Pancreas (tissue), 10 donors: ENCODE data around the gene DLX4. TPM values are rescaled to one million over a fixed set of nuclear protein-coding genes. Genes with fewer than 3 reads are reported as not detected.

Experiments used
- ATAC-seq, 4 donors: fragments of 200-7000 bp; cut with Tn5 transposase; one replicate each; pipeline versions ENCODE4 v1.8.0 to v1.9.1; 2020; ENCODE audit warnings: mild to moderate bottlenecking in 4 of 4, moderate library complexity in 4 of 4
- DNase-seq, 6 donors: peaks; one replicate each; pipeline ENCODE4 v3.0.0-alpha.2; 2020
- FAIRE-seq: peaks from 2 replicates; lab custom pipeline; 2012; peaks lifted over from hg19 to GRCh38; lab: Jason Lieb, UNC
- H3K27ac ChIP-seq, 4 donors: fragments of 200-600 bp; sonication (generic); 1 replicate in 3 of 4; 2 replicates in 1 of 4; pipeline versions ENCODE4 v1.5.0 to v1.8.0; 2020
- H3K27me3 ChIP-seq, 4 donors: fragments of 200-600 bp; one replicate each; pipeline ENCODE4 v1.8.0; 2021
- H3K36me3 ChIP-seq, 3 donors: fragments of 200-600 bp; sonication (generic) in 1 of 3; one replicate each; pipeline versions ENCODE4 v1.5.0 to v1.8.0; 2020 to 2021
- H3K4me1 ChIP-seq, 3 donors: fragments of 200-600 bp; one replicate each; pipeline ENCODE4 v1.8.0; 2021
- H3K4me3 ChIP-seq, 4 donors: fragments of 200-600 bp; sonication (generic) in 2 of 4; one replicate each; pipeline versions ENCODE4 v1.5.0 to v1.8.0; 2020 to 2021
- H3K9me3 ChIP-seq, 4 donors: fragments of 200-600 bp; one replicate each; pipeline ENCODE4 v1.8.0; 2021
- WGBS, 2 donors: extraction: QIAGEN DNeasy Blood & Tissue Kit; methylation state at CpG; one replicate each; pipeline ENCODE4 v1.1.7; 2013; 5-methylcytosine and 5-hydroxymethylcytosine counted together
- intact Hi-C, 3 donors: fragments of 100-400 bp; cut with DNase I; formaldehyde crosslinking; loops; one replicate each; pipeline versions ENCODE4 v1.11.1 to v1.14.2; 2022
- polyA plus RNA-seq, 2 donors: library from polyadenylated mRNA; stranded (reverse); fragments of 200-250 nt; gene quantifications; one replicate each; pipeline ENCODE4 v1.2.3, GENCODE V29; 2013
- total RNA-seq, 6 donors: library from RNA; stranded (reverse); fragmentation: NEBNext Ultra II Directional in 4 of 6; extraction: Animal tissue kit (Norgen Biotek cat#: 25700) in 4 of 6; gene quantifications; one replicate each; pipeline versions ENCODE4 v1.2.1 to v1.2.4, GENCODE V29; 2021 to 2023
- TF ChIP-seq, protein P1 (sequence below), 4 donors: fragments of 200-600 bp; sonication (generic) in 3 of 4; IDR thresholded peaks; one replicate each; pipeline versions ENCODE4 v1.5.0 to v1.8.0; 2021; ENCODE audit warnings: antibody characterized with exemption in 4 of 4
- donor health status: healthy with polysubstance abuse.
- donor health status: DM: no; HTN: no; CAD: no; lungs with moderate emphysema.
- donor health status: DM: no; HTN: no; CAD: no.
- donor health status: control.
- donor health status: control.
- donor health status: Bipolar disorder and iron deficiency.
- donor health status: DM: yes; HTN: yes; CAD: no.
- donor health status: DM: no; HTN: no; CAD: no.
- donor health status: DM: no; HTN: no; CAD: no.
- donor health status: DM: yes; HTN: yes; CAD: no.

The DLX4 gene
- total and polyA plus RNA-seq, 8 donors = 0.16 to 0.30 (median 0.23) TPM; not detected in 3

DNA sequence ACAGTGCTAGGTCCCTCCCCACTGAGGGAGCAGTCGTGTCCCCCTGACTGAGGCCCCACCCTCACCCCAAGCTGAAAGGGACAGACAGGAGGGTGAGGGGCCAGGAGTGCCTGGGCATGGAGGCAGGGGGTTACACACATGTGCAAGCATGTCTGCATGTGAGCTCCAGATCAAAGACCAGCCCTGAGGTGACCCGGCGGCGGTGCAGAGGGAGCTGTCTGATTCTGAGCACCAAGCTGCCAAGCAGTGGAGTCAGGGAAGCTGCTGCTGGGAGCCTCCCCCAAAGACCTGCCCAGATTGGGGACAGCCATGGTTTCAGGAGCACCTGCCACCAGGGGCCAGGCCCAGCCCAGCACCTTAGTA, 20.5 kb downstream of the DLX4 start:
- no peak overlapping the region for H3K4me3 ChIP-seq
- H3K4me1 ChIP-seq = no peaks in the 10 kb centered on the region
- DNase-seq (peak in 1 of 6 donors; percentile 37), FAIRE-seq (no peak), ATAC-seq (no peak)
- WGBS, 2 donors = 74 to 82% methylated on average over 4 of the region's 4 CpGs
- H3K36me3 ChIP-seq = no peaks in the 10 kb centered on the region
- TF ChIP-seq, protein P1, sequence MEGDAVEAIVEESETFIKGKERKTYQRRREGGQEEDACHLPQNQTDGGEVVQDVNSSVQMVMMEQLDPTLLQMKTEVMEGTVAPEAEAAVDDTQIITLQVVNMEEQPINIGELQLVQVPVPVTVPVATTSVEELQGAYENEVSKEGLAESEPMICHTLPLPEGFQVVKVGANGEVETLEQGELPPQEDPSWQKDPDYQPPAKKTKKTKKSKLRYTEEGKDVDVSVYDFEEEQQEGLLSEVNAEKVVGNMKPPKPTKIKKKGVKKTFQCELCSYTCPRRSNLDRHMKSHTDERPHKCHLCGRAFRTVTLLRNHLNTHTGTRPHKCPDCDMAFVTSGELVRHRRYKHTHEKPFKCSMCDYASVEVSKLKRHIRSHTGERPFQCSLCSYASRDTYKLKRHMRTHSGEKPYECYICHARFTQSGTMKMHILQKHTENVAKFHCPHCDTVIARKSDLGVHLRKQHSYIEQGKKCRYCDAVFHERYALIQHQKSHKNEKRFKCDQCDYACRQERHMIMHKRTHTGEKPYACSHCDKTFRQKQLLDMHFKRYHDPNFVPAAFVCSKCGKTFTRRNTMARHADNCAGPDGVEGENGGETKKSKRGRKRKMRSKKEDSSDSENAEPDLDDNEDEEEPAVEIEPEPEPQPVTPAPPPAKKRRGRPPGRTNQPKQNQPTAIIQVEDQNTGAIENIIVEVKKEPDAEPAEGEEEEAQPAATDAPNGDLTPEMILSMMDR (IDR thresholded peaks at IDR 0.05) = no peak
- H3K27me3 ChIP-seq = peaks cover 0 to 3% (median 0%) of the 10 kb centered on the region in 4 donors
- H3K27ac ChIP-seq = no peak overlapping the region
- H3K9me3 ChIP-seq = no peaks in the 10 kb centered on the region
- intact Hi-C loops = no loop called here

DNA sequence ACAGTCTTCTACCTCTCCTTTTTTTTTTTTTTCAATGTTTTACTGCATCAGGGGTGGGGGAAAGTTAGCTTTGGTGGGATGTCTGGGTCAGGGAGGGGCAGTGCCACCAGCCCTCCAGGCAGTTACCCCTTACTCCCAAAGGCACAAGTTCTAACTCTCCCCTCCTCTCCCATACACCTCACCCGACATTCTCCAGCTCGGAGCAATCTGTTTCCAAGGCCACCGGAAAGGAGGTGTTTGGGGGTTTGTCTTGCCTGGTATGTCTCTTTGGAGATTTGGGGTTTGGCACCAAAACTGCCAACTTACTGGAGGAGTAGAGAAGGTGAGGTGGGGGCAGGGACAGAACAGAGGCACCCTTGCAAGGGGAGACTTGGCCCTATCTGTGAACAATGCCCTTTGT, 21.3 kb downstream of the DLX4 start:
- H3K4me1 ChIP-seq = peaks cover 0 to 2% (median 0%) of the 10 kb centered on the region in 3 donors
- intact Hi-C loops = no loop called here
- ATAC-seq (no peak), DNase-seq (no peak), FAIRE-seq (no peak)
- no peak overlapping the region for H3K4me3 ChIP-seq
- H3K36me3 ChIP-seq = no peaks in the 10 kb centered on the region
- no peak overlapping the region for H3K27ac ChIP-seq
- TF ChIP-seq, protein P1 (IDR thresholded peaks at IDR 0.05) = no peak
- 42 to 52% methylated on average over 3 of the region's 3 CpGs for WGBS, 2 donors
- H3K27me3 ChIP-seq = peaks cover 0 to 8% (median 0%) of the 10 kb centered on the region in 4 donors
- no peaks in the 10 kb centered on the region for H3K9me3 ChIP-seq

DNA sequence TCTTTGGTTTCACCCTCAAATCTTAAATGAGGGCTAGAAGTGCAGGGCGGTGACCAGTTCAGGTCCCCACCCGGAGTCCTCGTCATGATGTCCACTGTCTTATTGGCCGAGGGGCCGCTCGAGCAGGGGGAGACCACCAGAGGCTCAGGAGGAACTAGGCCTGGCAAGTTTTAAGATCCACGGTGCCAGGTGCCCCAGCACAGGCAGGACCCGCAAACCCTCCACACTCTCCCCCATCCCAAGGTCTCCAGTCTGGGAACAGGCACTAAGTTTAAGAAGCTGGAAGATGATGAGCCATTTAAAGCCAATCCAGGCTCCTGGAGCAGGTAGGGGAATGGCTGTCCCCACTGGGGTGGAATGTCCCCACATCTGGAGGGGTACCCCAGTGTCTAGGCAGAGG, 21.9 kb downstream of the DLX4 start:
- TF ChIP-seq, protein P1 (IDR thresholded peaks at IDR 0.05) = no peak

DNA sequence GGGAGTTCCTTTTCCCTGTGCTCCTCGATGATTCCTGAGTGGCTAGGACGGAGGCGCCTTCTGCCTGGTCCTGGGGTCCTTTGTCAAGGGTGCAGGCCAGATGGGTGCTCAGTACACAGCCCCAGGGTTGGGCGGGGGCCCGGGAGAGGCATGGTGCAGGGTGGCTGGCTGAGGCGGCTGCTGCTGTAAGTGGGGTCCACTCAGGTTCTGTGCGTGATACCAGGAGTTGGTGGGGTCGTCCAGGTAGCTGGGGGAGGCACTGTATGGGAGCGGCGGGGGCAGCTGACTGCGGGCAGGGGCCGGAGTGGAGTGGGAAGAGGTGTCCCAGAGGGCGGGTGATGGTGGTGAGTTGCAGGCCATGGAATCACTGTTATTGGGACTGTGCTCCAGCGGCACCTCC, 22.4 kb downstream of the DLX4 start:
- no peak for FAIRE-seq
- H3K9me3 ChIP-seq = no peaks in the 10 kb centered on the region
- peaks cover 0 to 2% (median 0%) of the 10 kb centered on the region in 3 donors for H3K4me1 ChIP-seq
- no peak for ATAC-seq
- no peak overlapping the region for H3K4me3 ChIP-seq
- intact Hi-C loops = no loop called here
- TF ChIP-seq, protein P1 (IDR thresholded peaks at IDR 0.05) = no peak
- whole genome bisulfite sequencing, 2 donors = 78 to 89% methylated on average over 14 of the region's 14 CpGs
- H3K27ac ChIP-seq = no peak overlapping the region
- peaks cover 0 to 8% (median 1%) of the 10 kb centered on the region in 4 donors for H3K27me3 ChIP-seq
- DNase-seq = peak in 1 of 6 donors; percentile 52
- no peaks in the 10 kb centered on the region for H3K36me3 ChIP-seq

More for the DNA sequence above, 21.9 kb downstream of the DLX4 start:
- no peak for FAIRE-seq
- ATAC-seq = no peak
- no peak overlapping the region for H3K27ac ChIP-seq
- no peak overlapping the region for H3K4me3 ChIP-seq
- WGBS, 2 donors = 78 to 82% methylated on average over 8 of the region's 8 CpGs
- H3K36me3 ChIP-seq = no peaks in the 10 kb centered on the region
- no peaks in the 10 kb centered on the region for H3K9me3 ChIP-seq
- intact Hi-C loops = no loop called here
- DNase-seq = no peak
- H3K27me3 ChIP-seq = peaks cover 0 to 8% (median 0%) of the 10 kb centered on the region in 4 donors
- H3K4me1 ChIP-seq = peaks cover 0 to 2% (median 0%) of the 10 kb centered on the region in 3 donors

DNA sequence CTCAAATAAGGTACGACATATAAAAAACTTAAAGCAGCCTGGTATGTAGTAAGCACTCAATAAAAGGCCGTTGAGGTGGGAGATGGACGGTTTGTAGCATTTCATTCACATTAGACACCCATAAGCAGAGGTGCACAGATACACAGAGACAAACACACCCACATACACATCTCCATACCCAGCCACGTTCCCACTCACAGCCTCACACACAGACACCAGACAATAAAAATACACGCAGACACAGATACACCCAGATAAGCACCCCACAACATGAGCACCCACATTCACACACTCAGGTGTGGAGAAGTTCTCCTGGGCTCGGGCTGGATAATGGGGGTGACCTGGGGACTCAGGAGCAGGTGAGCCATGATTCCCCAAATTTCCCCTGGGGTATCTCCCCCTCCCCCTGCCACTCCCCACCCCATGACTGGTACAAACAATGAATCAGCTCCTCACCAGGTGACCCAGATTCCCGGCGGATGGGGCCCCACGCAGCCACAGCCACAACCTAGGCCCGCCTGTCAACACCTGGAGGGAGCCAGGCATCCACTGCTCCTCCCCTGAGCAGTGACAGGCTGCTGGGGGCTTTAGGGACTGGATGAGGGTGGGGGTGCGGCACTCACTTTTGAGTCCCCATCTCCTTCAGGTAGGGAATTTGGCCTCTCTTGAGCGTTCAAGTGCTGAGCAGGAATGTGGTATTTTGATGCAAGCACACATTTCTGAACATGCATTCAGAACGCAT, 23.4 kb downstream of the DLX4 start:
- TF ChIP-seq, protein P1 (IDR thresholded peaks at IDR 0.05) = no peak
- peaks cover 0 to 8% (median 1%) of the 10 kb centered on the region in 4 donors for H3K27me3 ChIP-seq
- H3K36me3 ChIP-seq = no peaks in the 10 kb centered on the region
- intact Hi-C loops = no loop called here
- ATAC-seq (no peak), FAIRE-seq (no peak), DNase-seq (peak in 1 of 6 donors; percentile 48)
- 83 to 88% methylated on average over 13 of the region's 13 CpGs for whole genome bisulfite sequencing, 2 donors
- peaks cover 0 to 8% (median 4%) of the 10 kb centered on the region in 3 donors for H3K4me1 ChIP-seq
- H3K4me3 ChIP-seq = no peak overlapping the region
- no peak overlapping the region for H3K27ac ChIP-seq
- no peaks in the 10 kb centered on the region for H3K9me3 ChIP-seq
